ENCODE results near the gene NDUFS6. TPM values are rescaled to one million over a fixed set of nuclear protein-coding genes. Genes with fewer than 3 reads are reported as not detected.

Gene NDUFS6
- total RNA-seq, 1 experiment from 2014 or later, result 72.8 TPM

- Histone ChIP-seq H3K4me3 (ENCODE audit: low read depth, low read length, poor library complexity, severe bottlenecking) (no peak overlapping the region), H3K27ac (ENCODE audit: low read depth, low read length, poor library complexity, severe bottlenecking) (no peak overlapping the region), H3K36me3 (ENCODE audit: insufficient read depth, low read length, poor library complexity, severe bottlenecking) (no peaks in the 10 kb centered on the region), H3K27me3 (replicated peaks; ENCODE audit: insufficient read depth, low read depth, low read length, poor library complexity) (peaks cover 5% of the 10 kb centered on the region), H3K9me3 (ENCODE audit: low read depth, low read length, poor library complexity, severe bottlenecking) (no peaks in the 10 kb centered on the region), H3K4me1 (ENCODE audit: insufficient read depth, low read length, poor library complexity, severe bottlenecking) (no peaks in the 10 kb centered on the region)
- no peak for TF ChIP-seq CTCF (conservative IDR thresholded peaks at IDR 0.05; ENCODE audit: low read depth, low read length)
- TF ChIP-seq EZH2 (IDR thresholded peaks at IDR 0.05; ENCODE audit: borderline replicate concordance, low read depth, low read length, poor library complexity, severe bottlenecking), result no peak
- POLR2A ChIA-PET (ENCODE audit: low non-redundant PET), result no interaction called here
- intact Hi-C loops (cut with micrococcal nuclease; ENCODE audit: unreplicated experiment), result no loop called here
- DNase-seq (ENCODE audit: low spot score), result no peak
- BruUV-seq (replicated peaks), result no TSS peak
- CTCF ChIA-PET, result no interaction called here
These were observed 29.5 kb downstream of the NDUFS6 start for GRCh38 chr5:1830571-1831228.

DNA sequence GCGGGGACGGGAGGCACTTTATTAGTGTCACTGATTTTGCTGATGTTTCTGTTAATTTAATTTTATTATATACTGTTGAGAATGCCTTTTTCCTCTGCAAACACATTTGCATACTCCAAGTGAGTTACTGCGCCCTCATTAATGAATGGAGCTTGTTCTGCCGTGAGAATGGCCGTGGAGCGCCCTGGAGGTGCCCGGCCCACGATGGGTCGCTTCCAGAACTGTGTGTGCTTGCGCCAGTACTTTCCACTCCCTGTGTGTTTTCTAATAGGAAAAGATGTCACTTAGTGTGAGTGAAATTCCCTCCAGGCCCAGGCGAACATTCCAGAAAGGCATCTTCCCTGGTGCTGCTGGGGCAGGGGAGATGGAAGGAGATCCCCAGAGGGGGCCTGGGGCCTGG, 30.1 kb downstream of the NDUFS6 start:
- Histone ChIP-seq H3K4me1 (ENCODE audit: insufficient read depth, low read length, poor library complexity, severe bottlenecking) (no peaks in the 10 kb centered on the region), H3K9me3 (ENCODE audit: low read depth, low read length, poor library complexity, severe bottlenecking) (no peaks in the 10 kb centered on the region), H3K27me3 (replicated peaks; ENCODE audit: insufficient read depth, low read depth, low read length, poor library complexity) (peaks cover 5% of the 10 kb centered on the region), H3K36me3 (ENCODE audit: insufficient read depth, low read length, poor library complexity, severe bottlenecking) (no peaks in the 10 kb centered on the region), H3K4me3 (ENCODE audit: low read depth, low read length, poor library complexity, severe bottlenecking) (no peak overlapping the region), H3K27ac (ENCODE audit: low read depth, low read length, poor library complexity, severe bottlenecking) (no peak overlapping the region)
- DNase-seq (ENCODE audit: low spot score), result no peak
- ChIA-PET CTCF (no interaction called here), POLR2A (ENCODE audit: low non-redundant PET) (no interaction called here)
- intact Hi-C loops (cut with micrococcal nuclease; ENCODE audit: unreplicated experiment), result no loop called here
- no peak for TF ChIP-seq EZH2 (IDR thresholded peaks at IDR 0.05; ENCODE audit: borderline replicate concordance, low read depth, low read length, poor library complexity, severe bottlenecking)
- no peak for TF ChIP-seq CTCF (conservative IDR thresholded peaks at IDR 0.05; ENCODE audit: low read depth, low read length)
- BruUV-seq (replicated peaks), result no TSS peak

DNA sequence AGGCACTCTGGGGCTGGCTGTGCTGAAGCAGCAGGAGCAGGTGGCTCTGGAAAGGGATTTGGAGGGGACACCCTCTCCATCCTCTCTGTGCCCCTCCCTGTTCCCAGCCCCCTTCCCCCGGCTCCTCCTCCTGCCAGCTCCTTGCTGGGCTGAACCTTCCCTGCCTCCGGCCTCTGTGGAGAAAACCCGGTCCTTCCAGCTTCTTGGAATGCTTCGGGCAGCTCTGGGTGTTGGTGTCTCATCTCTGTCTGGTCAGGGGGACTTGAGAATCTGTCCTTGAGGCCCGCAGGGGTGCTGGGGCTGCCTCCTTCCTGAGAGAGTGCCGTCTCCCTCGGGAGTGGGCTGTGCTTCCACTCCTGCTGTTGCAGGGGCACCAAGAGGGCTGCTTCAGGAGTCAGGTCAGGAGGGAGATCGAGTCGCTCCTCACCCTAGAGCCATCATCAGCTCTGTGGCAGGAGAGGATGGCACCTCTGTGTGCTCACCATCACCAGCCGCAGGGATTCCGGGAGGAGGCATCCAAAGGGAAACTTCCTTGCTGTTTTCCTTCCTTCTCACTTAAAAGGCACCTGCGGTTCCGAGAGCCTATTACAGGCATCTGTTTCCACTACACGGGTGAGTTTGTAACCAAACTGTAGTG, 30.6 kb downstream of the NDUFS6 start:
- TF ChIP-seq EZH2 (IDR thresholded peaks at IDR 0.05; ENCODE audit: borderline replicate concordance, low read depth, low read length, poor library complexity, severe bottlenecking) (no peak), CTCF (conservative IDR thresholded peaks at IDR 0.05; ENCODE audit: low read depth, low read length) (no peak)
- H3K27me3 ChIP-seq (replicated peaks; ENCODE audit: insufficient read depth, low read depth, low read length, poor library complexity), result peaks cover 5% of the 10 kb centered on the region
- intact Hi-C loops (cut with micrococcal nuclease; ENCODE audit: unreplicated experiment), result no loop called here
- H3K36me3 ChIP-seq (ENCODE audit: insufficient read depth, low read length, poor library complexity, severe bottlenecking), result no peaks in the 10 kb centered on the region
- no peak overlapping the region for H3K4me3 ChIP-seq (ENCODE audit: low read depth, low read length, poor library complexity, severe bottlenecking)
- H3K27ac ChIP-seq (ENCODE audit: low read depth, low read length, poor library complexity, severe bottlenecking), result no peak overlapping the region
- BruUV-seq (replicated peaks), result no TSS peak
- H3K9me3 ChIP-seq (ENCODE audit: low read depth, low read length, poor library complexity, severe bottlenecking), result no peaks in the 10 kb centered on the region
- ChIA-PET CTCF (no interaction called here), POLR2A (ENCODE audit: low non-redundant PET) (no interaction called here)
- no peak for DNase-seq (ENCODE audit: low spot score)
- no peaks in the 10 kb centered on the region for H3K4me1 ChIP-seq (ENCODE audit: insufficient read depth, low read length, poor library complexity, severe bottlenecking)
